ENCODE data around the gene FLNB. TPM values are rescaled to one million over a fixed set of nuclear protein-coding genes. Genes with fewer than 3 reads are reported as not detected.
A peak's percentile ranks its signal among the peaks of the same experiment; 100 is the strongest.

Gene FLNB
- total and polyA plus RNA-seq, 2 of the 13 experiments (the other 11 are each of a cell fraction or from before 2014, with no cell fraction given): 106 to 130 TPM

GRCh38 chr3:58049143-58049785 is 41.0 kb downstream of the FLNB start (continued):
- TF ChIP-seq EEA1 (CRISPR knock-in tag; IDR thresholded peaks at IDR 0.05; ENCODE audit: borderline replicate concordance) (no peak), AKNA (CRISPR knock-in tag; IDR thresholded peaks at IDR 0.05; ENCODE audit: borderline replicate concordance) (no peak), ZNF660 (CRISPR knock-in tag; IDR thresholded peaks at IDR 0.05; ENCODE audit: borderline replicate concordance, low read depth) (no peak), ZNF142 (CRISPR knock-in tag; IDR thresholded peaks at IDR 0.05) (no peak; the same call in 1 of the 2 replicates), ZNF788 (CRISPR knock-in tag; IDR thresholded peaks at IDR 0.05; ENCODE audit: borderline replicate concordance) (peak; percentile 58; the same call in 1 of the 2 replicates), SYNCRIP (IDR thresholded peaks at IDR 0.05; ENCODE audit: insufficient read depth, low read depth, low read length) (no peak), PHF20 (CRISPR knock-in tag; IDR thresholded peaks at IDR 0.05) (no peak), ZNF503 (CRISPR knock-in tag; IDR thresholded peaks at IDR 0.05) (peak; percentile 54; the same call in 1 of the 2 replicates), ZNF367 (CRISPR knock-in tag; IDR thresholded peaks at IDR 0.05; ENCODE audit: borderline replicate concordance) (no peak), SP5 (CRISPR knock-in tag; IDR thresholded peaks at IDR 0.05; ENCODE audit: borderline replicate concordance, low read depth) (peak; percentile 90), ZNF10 (CRISPR knock-in tag; IDR thresholded peaks at IDR 0.05; ENCODE audit: borderline replicate concordance, low read depth) (no peak), NFKBIZ (CRISPR knock-in tag; IDR thresholded peaks at IDR 0.05) (peak; percentile 79), ARID3A (IDR thresholded peaks at IDR 0.05; ENCODE audit: low read depth, low read length) (0 out of 2 replicates have a peak, but pooled peaks have one; percentile 48)
